ENCODE results near the gene APLF. TPM values are rescaled to one million over a fixed set of nuclear protein-coding genes. Genes with fewer than 3 reads are reported as not detected.
"Not testable (repeated sequence)": the region's sequence is repeated elsewhere in the genome, so short reads cannot be mapped to it uniquely, and the experiment has no call there.

APLF gene
- total RNA-seq, 1 experiment from 2014 or later: 2.1 TPM

- Histone ChIP-seq H3K4me3 (ENCODE audit: insufficient read depth, low read depth, low read length) (no peak overlapping the region), H3K36me3 (replicated peaks; ENCODE audit: control insufficient read depth, insufficient read depth, low read length) (no peaks in the 10 kb centered on the region), H3K27me3 (ENCODE audit: control insufficient read depth, insufficient read depth, low read length) (no peaks in the 10 kb centered on the region)
- DNase-seq: no peak
These were observed 109.8 kb downstream of the APLF start for GRCh38 chr2:68577183-68577582.

DNA sequence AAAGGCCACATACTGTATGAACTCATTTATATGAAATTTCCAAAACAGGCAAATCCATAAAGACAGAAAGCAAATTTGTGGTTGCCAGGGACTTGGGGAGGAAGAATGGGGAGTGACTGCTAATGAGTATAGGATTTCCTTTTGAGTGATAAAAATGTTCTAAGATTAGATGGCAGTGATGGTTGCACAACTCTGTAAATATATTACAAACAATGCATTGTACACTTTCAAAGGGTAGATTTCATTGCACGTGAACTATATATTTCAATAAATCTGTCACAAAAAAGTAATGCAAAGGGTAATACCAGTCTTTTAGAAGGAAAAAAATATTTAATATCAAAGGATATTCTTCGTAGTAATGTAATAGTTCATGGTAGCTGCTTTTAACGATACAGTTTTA, 112.3 kb downstream of the APLF start:
- no peaks in the 10 kb centered on the region for H3K36me3 ChIP-seq (replicated peaks; ENCODE audit: control insufficient read depth, insufficient read depth, low read length)
- no peaks in the 10 kb centered on the region for H3K27me3 ChIP-seq (ENCODE audit: control insufficient read depth, insufficient read depth, low read length)
- DNase-seq: no peak
- H3K4me3 ChIP-seq (ENCODE audit: insufficient read depth, low read depth, low read length): no peak overlapping the region

GRCh38 chr2:68588589-68588988, 121.2 kb downstream of the APLF start:
- DNase-seq: no peak
- Histone ChIP-seq H3K27me3 (ENCODE audit: control insufficient read depth, insufficient read depth, low read length) (no peaks in the 10 kb centered on the region), H3K4me3 (ENCODE audit: insufficient read depth, low read depth, low read length) (no peak overlapping the region), H3K36me3 (replicated peaks; ENCODE audit: control insufficient read depth, insufficient read depth, low read length) (no peaks in the 10 kb centered on the region)

DNA sequence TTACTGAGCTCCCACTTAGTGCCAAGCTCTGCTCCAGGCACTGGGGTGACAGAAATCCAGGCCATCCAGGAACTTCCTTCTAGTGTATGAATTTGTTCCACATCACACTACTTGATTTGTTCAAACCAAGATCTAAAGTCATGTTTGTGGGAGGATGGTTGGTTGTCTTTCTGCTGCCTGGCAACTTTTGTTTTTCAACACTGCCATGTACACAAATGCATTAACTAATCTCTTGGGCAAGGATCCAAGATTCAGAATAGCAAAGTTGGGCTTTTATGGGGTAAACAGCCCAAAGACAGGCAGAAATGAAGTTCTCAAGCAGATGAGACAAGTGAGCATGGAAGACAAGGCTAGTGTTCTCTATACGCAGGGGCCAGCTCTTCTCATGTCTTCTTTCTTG, 122.6 kb downstream of the APLF start:
- DNase-seq: no peak
- H3K4me3 ChIP-seq (ENCODE audit: insufficient read depth, low read depth, low read length): no peak overlapping the region
- H3K36me3 ChIP-seq (replicated peaks; ENCODE audit: control insufficient read depth, insufficient read depth, low read length): no peaks in the 10 kb centered on the region
- no peaks in the 10 kb centered on the region for H3K27me3 ChIP-seq (ENCODE audit: control insufficient read depth, insufficient read depth, low read length)

DNA sequence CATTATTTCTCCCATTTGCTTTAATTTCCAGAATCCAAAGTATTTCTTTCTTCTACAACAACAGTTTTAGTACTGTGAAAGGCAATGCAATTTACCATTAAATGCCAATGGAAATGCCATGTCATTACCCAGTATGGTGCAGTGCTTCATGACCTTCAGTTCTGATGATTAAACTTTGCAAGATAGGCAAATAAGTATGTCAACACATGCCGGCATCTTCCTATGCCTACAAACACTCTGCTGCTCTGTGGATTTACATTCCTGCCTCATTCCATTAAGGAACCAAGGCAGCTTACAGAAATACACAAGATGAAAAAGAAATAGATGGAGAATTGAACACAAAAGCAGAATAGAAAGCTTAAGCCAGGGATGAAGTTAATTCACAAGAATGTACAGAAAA, 123.3 kb downstream of the APLF start:
- no peaks in the 10 kb centered on the region for H3K36me3 ChIP-seq (replicated peaks; ENCODE audit: control insufficient read depth, insufficient read depth, low read length)
- H3K4me3 ChIP-seq (ENCODE audit: insufficient read depth, low read depth, low read length): no peak overlapping the region
- no peaks in the 10 kb centered on the region for H3K27me3 ChIP-seq (ENCODE audit: control insufficient read depth, insufficient read depth, low read length)
- no peak for DNase-seq

DNA sequence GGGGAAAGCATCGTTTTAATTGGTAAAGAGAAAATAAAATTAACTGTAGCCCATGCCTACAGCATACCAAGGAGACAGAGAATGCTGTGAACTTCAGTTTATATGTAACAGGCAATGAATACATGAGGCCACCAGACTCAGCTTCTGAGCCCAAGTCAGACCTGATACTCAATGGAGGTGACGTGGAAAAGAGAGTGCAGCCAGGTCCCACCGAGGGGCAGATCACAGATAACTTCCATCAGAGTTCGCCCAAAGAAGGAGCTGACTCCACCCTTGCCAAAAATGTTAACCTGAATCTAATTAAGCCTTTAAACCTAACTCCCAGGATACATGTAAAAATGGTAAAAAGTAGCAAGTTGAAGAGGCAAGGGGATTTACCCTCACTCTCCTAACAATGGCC, 123.8 kb downstream of the APLF start:
- H3K36me3 ChIP-seq (replicated peaks; ENCODE audit: control insufficient read depth, insufficient read depth, low read length): no peaks in the 10 kb centered on the region
- H3K4me3 ChIP-seq (ENCODE audit: insufficient read depth, low read depth, low read length): no peak overlapping the region
- no peak for DNase-seq
- no peaks in the 10 kb centered on the region for H3K27me3 ChIP-seq (ENCODE audit: control insufficient read depth, insufficient read depth, low read length)

GRCh38 chr2:68594041-68594440, 126.7 kb downstream of the APLF start:
- H3K27me3 ChIP-seq (ENCODE audit: control insufficient read depth, insufficient read depth, low read length): no peaks in the 10 kb centered on the region
- no peaks in the 10 kb centered on the region for H3K36me3 ChIP-seq (replicated peaks; ENCODE audit: control insufficient read depth, insufficient read depth, low read length)
- DNase-seq: no peak
- no peak overlapping the region for H3K4me3 ChIP-seq (ENCODE audit: insufficient read depth, low read depth, low read length)

GRCh38 chr2:68594674-68595492, 127.5 kb downstream of the APLF start:
- H3K27me3 ChIP-seq (ENCODE audit: control insufficient read depth, insufficient read depth, low read length): no peaks in the 10 kb centered on the region
- H3K4me3 ChIP-seq (ENCODE audit: insufficient read depth, low read depth, low read length): no peak overlapping the region
- peak; percentile 36 for DNase-seq
- no peaks in the 10 kb centered on the region for H3K36me3 ChIP-seq (replicated peaks; ENCODE audit: control insufficient read depth, insufficient read depth, low read length)

GRCh38 chr2:68595493-68595785, 128.1 kb downstream of the APLF start:
- not testable (repeated sequence) for H3K36me3 ChIP-seq (replicated peaks; ENCODE audit: control insufficient read depth, insufficient read depth, low read length); H3K27me3 ChIP-seq (ENCODE audit: control insufficient read depth, insufficient read depth, low read length); DNase-seq; H3K4me3 ChIP-seq (ENCODE audit: insufficient read depth, low read depth, low read length)

DNA sequence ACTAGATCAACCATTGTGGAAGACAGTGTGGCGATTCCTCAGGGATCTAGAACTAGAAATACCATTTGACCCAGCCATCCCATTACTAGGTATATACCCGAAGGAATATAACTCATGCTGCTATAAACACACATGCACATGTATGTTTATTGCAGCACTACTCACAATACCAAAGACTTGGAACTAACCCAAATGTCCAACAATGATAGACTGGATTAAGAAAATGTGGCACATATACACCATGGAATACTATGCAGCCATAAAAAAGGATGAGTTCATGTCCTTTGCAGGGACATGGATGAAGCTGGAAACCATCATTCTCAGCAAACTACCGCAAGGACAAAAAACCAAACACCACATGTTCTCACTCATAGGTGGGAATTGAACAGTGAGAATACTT, 133.1 kb downstream of the APLF start:
- H3K27me3 ChIP-seq (ENCODE audit: control insufficient read depth, insufficient read depth, low read length); H3K36me3 ChIP-seq (replicated peaks; ENCODE audit: control insufficient read depth, insufficient read depth, low read length); H3K4me3 ChIP-seq (ENCODE audit: insufficient read depth, low read depth, low read length); DNase-seq: not testable (repeated sequence)

GRCh38 chr2:68603059-68603458, 135.7 kb downstream of the APLF start:
- H3K4me3 ChIP-seq (ENCODE audit: insufficient read depth, low read depth, low read length): no peak overlapping the region
- no peak for DNase-seq
- H3K27me3 ChIP-seq (ENCODE audit: control insufficient read depth, insufficient read depth, low read length): no peaks in the 10 kb centered on the region
- no peaks in the 10 kb centered on the region for H3K36me3 ChIP-seq (replicated peaks; ENCODE audit: control insufficient read depth, insufficient read depth, low read length)

- Histone ChIP-seq H3K4me3 (ENCODE audit: insufficient read depth, low read depth, low read length) (no peak overlapping the region), H3K27me3 (ENCODE audit: control insufficient read depth, insufficient read depth, low read length) (no peaks in the 10 kb centered on the region), H3K36me3 (replicated peaks; ENCODE audit: control insufficient read depth, insufficient read depth, low read length) (no peaks in the 10 kb centered on the region)
- DNase-seq: no peak
These were observed 136.7 kb downstream of the APLF start for GRCh38 chr2:68604077-68604476.

DNA sequence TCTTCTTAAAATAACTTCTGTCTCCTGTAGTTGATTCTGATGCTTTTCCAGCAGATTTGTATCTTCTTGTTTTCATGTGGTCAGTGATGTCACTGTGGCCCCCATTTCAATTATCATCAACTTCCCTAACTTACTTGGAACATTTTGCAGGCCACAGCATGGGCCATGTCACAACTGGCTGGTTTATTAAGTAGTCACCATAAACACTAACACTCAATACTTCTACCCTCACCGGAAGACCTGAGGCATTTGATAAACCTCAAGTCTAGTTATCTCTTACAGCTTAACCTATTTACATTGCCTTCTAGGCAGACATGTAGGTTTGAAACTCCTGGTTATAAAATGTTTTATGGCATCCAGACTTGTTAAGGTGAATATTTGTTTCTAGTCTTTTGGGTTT, 138.6 kb downstream of the APLF start:
- no peaks in the 10 kb centered on the region for H3K36me3 ChIP-seq (replicated peaks; ENCODE audit: control insufficient read depth, insufficient read depth, low read length)
- no peak overlapping the region for H3K4me3 ChIP-seq (ENCODE audit: insufficient read depth, low read depth, low read length)
- no peaks in the 10 kb centered on the region for H3K27me3 ChIP-seq (ENCODE audit: control insufficient read depth, insufficient read depth, low read length)
- no peak for DNase-seq

GRCh38 chr2:68606759-68607158, 139.4 kb downstream of the APLF start:
- H3K36me3 ChIP-seq (replicated peaks; ENCODE audit: control insufficient read depth, insufficient read depth, low read length): no peaks in the 10 kb centered on the region
- no peaks in the 10 kb centered on the region for H3K27me3 ChIP-seq (ENCODE audit: control insufficient read depth, insufficient read depth, low read length)
- H3K4me3 ChIP-seq (ENCODE audit: insufficient read depth, low read depth, low read length): no peak overlapping the region
- no peak for DNase-seq

DNA sequence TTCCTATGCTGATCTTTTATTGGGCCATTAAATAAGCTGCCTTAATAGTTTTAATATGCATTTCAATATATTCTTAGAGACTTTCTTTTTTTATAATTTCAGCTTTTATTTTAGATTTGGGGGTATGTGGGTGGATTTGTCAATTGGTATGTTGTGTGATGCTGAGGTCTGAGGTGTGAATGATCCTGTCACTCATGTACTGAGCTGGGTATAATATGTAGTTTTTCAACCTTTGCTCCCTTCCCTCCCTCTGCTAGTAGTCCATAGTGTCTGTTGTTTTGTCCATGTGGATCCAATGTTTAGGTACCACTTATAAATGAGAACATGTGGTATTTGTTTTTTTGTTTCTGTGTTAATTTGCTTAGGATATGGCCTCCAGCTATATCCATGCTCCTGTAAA, 140.5 kb downstream of the APLF start:
- H3K4me3 ChIP-seq (ENCODE audit: insufficient read depth, low read depth, low read length): no peak overlapping the region
- H3K27me3 ChIP-seq (ENCODE audit: control insufficient read depth, insufficient read depth, low read length): no peaks in the 10 kb centered on the region
- H3K36me3 ChIP-seq (replicated peaks; ENCODE audit: control insufficient read depth, insufficient read depth, low read length): no peaks in the 10 kb centered on the region
- DNase-seq: no peak

All from H7 (cell line).